A549 (cell line): ENCODE results near the gene OR2L3. TPM values are rescaled to one million over a fixed set of nuclear protein-coding genes. Genes with fewer than 3 reads are reported as not detected.

Experiments
- ATAC-seq, 2 experiments: fragments of 200-7000 bp in 1 of 2; fragments of >200 bp in 1 of 2; cut with Nextera tagmentation in 1 of 2; cut with Tn5 transposase in 1 of 2; 3 replicates each; pipeline versions ENCODE4 v1.8.0 to v1.9.1; 2018 to 2020; ENCODE audit warnings: mild to moderate bottlenecking in 1 of 2, moderate library complexity in 1 of 2
- CTCF ChIA-PET: fragments of 300-600 bp; sonication (Branson Sonifier 250); formaldehyde crosslinking; extraction: SDS; loops from one replicate; lab custom pipeline; 2021; ENCODE audit warnings: antibody characterized with exemption, inconsistent platforms; lab: Yijun Ruan, JAX
- POLR2A ChIA-PET: fragments of 350-600 bp; formaldehyde crosslinking; extraction: SDS; loops from one replicate; lab custom pipeline; 2021; ENCODE audit warnings: antibody characterized with exemption, inconsistent platforms; lab: Yijun Ruan, JAX
- DNase-seq, 2 experiments: peaks; one replicate each; pipeline versions ENCODE4 v3.0.0 to v3.0.0-alpha.2; 2011 to 2016; ENCODE audit warnings: low read depth in 1 of 2, low spot score in 1 of 2
- FAIRE-seq: peaks from 2 replicates; lab custom pipeline; 2011; peaks lifted over from hg19 to GRCh38; lab: Jason Lieb, UNC
- H3K27ac ChIP-seq, 2 experiments: fragments of >200 bp; sonication (Bioruptor Twin); formaldehyde crosslinking; 3 replicates each; pipeline ENCODE4 v1.5.1; 2016 to 2017
- H3K4me1 ChIP-seq: fragments of >200 bp; sonication (Bioruptor Twin); formaldehyde crosslinking; 3 replicates; pipeline ENCODE4 v1.6.1; 2016
- H3K4me2 ChIP-seq: fragments of >200 bp; sonication (Bioruptor Twin); formaldehyde crosslinking; 3 replicates; pipeline ENCODE4 v1.6.1; 2016
- H3K4me3 ChIP-seq: fragments of >200 bp; sonication (Bioruptor Twin); formaldehyde crosslinking; 3 replicates; pipeline ENCODE4 v1.5.1; 2016
- H3K9me3 ChIP-seq: fragments of >200 bp; sonication (Bioruptor Twin); formaldehyde crosslinking; 3 replicates; pipeline ENCODE4 v1.6.1; 2016
- CBX8 ChIP-seq: fragments of 200-600 bp; sonication (generic); IDR thresholded peaks from 2 replicates; pipeline ENCODE4 v1.6.1; 2016
- CEBPB ChIP-seq, 2 experiments: fragments of >200 bp in 1 of 2; sonication (Bioruptor Twin) in 1 of 2; formaldehyde crosslinking in 1 of 2; IDR thresholded peaks; 2 replicates each; pipeline ENCODE4 v1.6.1; 2012 to 2016
- CHD2 ChIP-seq: fragments of 150-350 bp; IDR thresholded peaks from 2 replicates; pipeline ENCODE4 v1.6.1; 2014; ENCODE audit warnings: low read length; ENCODE audit not compliant: partially characterized antibody
- EHF ChIP-seq: fragments of 250-450 bp; sonication (Bioruptor Pico); IDR thresholded peaks from 2 replicates; pipeline ENCODE4 v1.5.0; 2020; ENCODE audit warnings: mild to moderate bottlenecking
- FOXS1 ChIP-seq: fragments of 250-450 bp; sonication (Bioruptor Pico); IDR thresholded peaks from 2 replicates; pipeline ENCODE4 v1.5.0; 2020; ENCODE audit warnings: mild to moderate bottlenecking, moderate library complexity
- HDAC2 ChIP-seq: fragments of 200-600 bp; sonication (generic); IDR thresholded peaks from 2 replicates; pipeline ENCODE4 v1.6.1; 2016
- HEYL ChIP-seq: fragments of 250-450 bp; sonication (Bioruptor Pico); IDR thresholded peaks from 2 replicates; pipeline ENCODE4 v1.8.0; 2021; ENCODE audit warnings: mild to moderate bottlenecking, moderate library complexity
- HOXB13 ChIP-seq: fragments of 250-450 bp; sonication (Bioruptor Pico); IDR thresholded peaks from 2 replicates; pipeline ENCODE4 v1.5.0; 2020; ENCODE audit warnings: low read depth, mild to moderate bottlenecking, moderate library complexity
- KDM5A ChIP-seq: fragments of 200-600 bp; sonication (generic); IDR thresholded peaks from 2 replicates; pipeline ENCODE4 v1.6.1; 2016; ENCODE audit warnings: antibody characterized with exemption, mild to moderate bottlenecking
- NPAS2 ChIP-seq: fragments of 250-450 bp; sonication (Bioruptor Pico); IDR thresholded peaks from 2 replicates; pipeline ENCODE4 v1.8.0; 2022; ENCODE audit warnings: mild to moderate bottlenecking, moderate library complexity, borderline replicate concordance
- NR3C1 ChIP-seq: fragments of >200 bp; sonication (Bioruptor Twin); formaldehyde crosslinking; IDR thresholded peaks from 3 replicates; pipeline ENCODE4 v1.6.1; 2017
- RAD21 ChIP-seq, 2 experiments: fragments of >200 bp in 1 of 2; sonication (Bioruptor Twin) in 1 of 2; formaldehyde crosslinking in 1 of 2; IDR thresholded peaks in 1 of 2; conservative IDR thresholded peaks in 1 of 2; 2 replicates in 1 of 2; 3 replicates in 1 of 2; pipeline ENCODE4 v1.6.1; 2012 to 2018; ENCODE audit warnings: inconsistent platforms in 1 of 2
- RNF2 ChIP-seq: fragments of 200-600 bp; sonication (generic); IDR thresholded peaks from 2 replicates; pipeline ENCODE4 v1.6.1; 2016; ENCODE audit warnings: low read depth, mild to moderate bottlenecking, antibody characterized with exemption, moderate library complexity, borderline replicate concordance
- SMC3 ChIP-seq: fragments of >200 bp; sonication (Bioruptor Twin); formaldehyde crosslinking; IDR thresholded peaks from 3 replicates; pipeline ENCODE4 v1.6.1; 2018; ENCODE audit warnings: inconsistent platforms
- ZFP36 ChIP-seq: fragments of 450-650 bp; IDR thresholded peaks from 2 replicates; pipeline ENCODE4 v1.6.1; 2014; ENCODE audit warnings: borderline replicate concordance; ENCODE audit not compliant: partially characterized antibody
- ZNF302 ChIP-seq: fragments of 250-450 bp; sonication (Bioruptor Pico); IDR thresholded peaks from 2 replicates; pipeline ENCODE4 v1.9.0; 2021; ENCODE audit warnings: inconsistent platforms, mild to moderate bottlenecking, moderate library complexity
- WGBS: methylation state at CpG from one replicate; pipeline ENCODE4 v1.1.6; 2017; ENCODE audit errors: missing lambda C conversion rate; 5-methylcytosine and 5-hydroxymethylcytosine counted together
- polyA plus RNA-seq, 4 experiments: library from polyadenylated mRNA; depleted of rRNA in 3 of 4; stranded (reverse); fragments of >200 nt; fragmentation: RNase III in 1 of 4; extraction: RNeasy Plus Mini Kit Qiagen cat#74134 plus additional on column Dnase treatment in 1 of 4; gene quantifications; 2 replicates in 3 of 4; 3 replicates in 1 of 4; pipeline ENCODE4 v1.2.3, GENCODE V29; 2011 to 2017
- TF ChIP-seq, protein P1 (sequence below): fragments of 450-650 bp; IDR thresholded peaks from 2 replicates; pipeline ENCODE4 v1.6.1; 2014; ENCODE audit warnings: antibody characterized with exemption
- TF ChIP-seq, protein P2 (sequence below): fragments of >200 bp; sonication (Bioruptor Twin); formaldehyde crosslinking; IDR thresholded peaks from 3 replicates; pipeline ENCODE4 v1.6.1; 2016
- TF ChIP-seq, protein P3 (sequence below): fragments of >200 bp; sonication (Bioruptor Twin); formaldehyde crosslinking; IDR thresholded peaks from 3 replicates; pipeline ENCODE4 v1.5.1; 2016
- TF ChIP-seq, protein P4 (sequence below): IDR thresholded peaks from 2 replicates; pipeline ENCODE4 v1.6.1; 2012
- TF ChIP-seq, protein P5 (sequence below): IDR thresholded peaks from 2 replicates; pipeline ENCODE4 v1.6.1; 2012; ENCODE audit warnings: low read depth, borderline replicate concordance

The OR2L3 gene
- polyA plus RNA-seq, 2 of the 4 experiments (the other 2 are of a cell fraction) = not detected

DNA sequence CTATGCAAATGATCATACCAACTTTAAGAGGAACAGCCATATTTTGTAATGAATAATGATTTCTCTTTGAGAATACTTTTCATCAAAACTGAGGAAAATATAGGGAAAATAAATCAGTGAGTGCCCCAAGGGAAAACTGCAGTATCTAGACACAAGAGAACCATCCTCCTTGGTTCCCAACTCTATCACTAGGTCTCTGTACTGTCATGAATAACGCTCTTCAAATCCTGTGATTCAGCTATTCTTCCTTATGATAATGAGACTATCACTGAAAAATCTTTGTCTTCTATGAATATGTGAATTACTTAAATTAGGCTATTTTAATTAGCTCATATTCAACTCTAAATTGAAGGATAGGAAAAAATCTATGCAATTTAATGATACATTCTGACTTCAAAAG is 30.8 kb upstream of the OR2L3 start:
- no peak overlapping the region for H3K27ac ChIP-seq
- H3K4me2 ChIP-seq = no peak overlapping the region
- no peak for DNase-seq
- CTCF ChIA-PET = no interaction called here
- no peak for ATAC-seq
- H3K4me3 ChIP-seq = no peak overlapping the region
- WGBS = 0% methylated on average over 1 of the region's 1 CpG
- TF ChIP-seq KDM5A = no peak
- TF ChIP-seq, protein P1, sequence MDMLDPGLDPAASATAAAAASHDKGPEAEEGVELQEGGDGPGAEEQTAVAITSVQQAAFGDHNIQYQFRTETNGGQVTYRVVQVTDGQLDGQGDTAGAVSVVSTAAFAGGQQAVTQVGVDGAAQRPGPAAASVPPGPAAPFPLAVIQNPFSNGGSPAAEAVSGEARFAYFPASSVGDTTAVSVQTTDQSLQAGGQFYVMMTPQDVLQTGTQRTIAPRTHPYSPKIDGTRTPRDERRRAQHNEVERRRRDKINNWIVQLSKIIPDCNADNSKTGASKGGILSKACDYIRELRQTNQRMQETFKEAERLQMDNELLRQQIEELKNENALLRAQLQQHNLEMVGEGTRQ = no peak
- no peak for TF ChIP-seq NPAS2
- TF ChIP-seq, protein P2, sequence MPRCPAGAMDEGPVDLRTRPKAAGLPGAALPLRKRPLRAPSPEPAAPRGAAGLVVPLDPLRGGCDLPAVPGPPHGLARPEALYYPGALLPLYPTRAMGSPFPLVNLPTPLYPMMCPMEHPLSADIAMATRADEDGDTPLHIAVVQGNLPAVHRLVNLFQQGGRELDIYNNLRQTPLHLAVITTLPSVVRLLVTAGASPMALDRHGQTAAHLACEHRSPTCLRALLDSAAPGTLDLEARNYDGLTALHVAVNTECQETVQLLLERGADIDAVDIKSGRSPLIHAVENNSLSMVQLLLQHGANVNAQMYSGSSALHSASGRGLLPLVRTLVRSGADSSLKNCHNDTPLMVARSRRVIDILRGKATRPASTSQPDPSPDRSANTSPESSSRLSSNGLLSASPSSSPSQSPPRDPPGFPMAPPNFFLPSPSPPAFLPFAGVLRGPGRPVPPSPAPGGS = no peak
- TF ChIP-seq RAD21 (conservative IDR thresholded peaks at IDR 0.05 in 1 of 2, IDR thresholded peaks at IDR 0.05 in 1 of 2) = no peak
- TF ChIP-seq, protein P3, sequence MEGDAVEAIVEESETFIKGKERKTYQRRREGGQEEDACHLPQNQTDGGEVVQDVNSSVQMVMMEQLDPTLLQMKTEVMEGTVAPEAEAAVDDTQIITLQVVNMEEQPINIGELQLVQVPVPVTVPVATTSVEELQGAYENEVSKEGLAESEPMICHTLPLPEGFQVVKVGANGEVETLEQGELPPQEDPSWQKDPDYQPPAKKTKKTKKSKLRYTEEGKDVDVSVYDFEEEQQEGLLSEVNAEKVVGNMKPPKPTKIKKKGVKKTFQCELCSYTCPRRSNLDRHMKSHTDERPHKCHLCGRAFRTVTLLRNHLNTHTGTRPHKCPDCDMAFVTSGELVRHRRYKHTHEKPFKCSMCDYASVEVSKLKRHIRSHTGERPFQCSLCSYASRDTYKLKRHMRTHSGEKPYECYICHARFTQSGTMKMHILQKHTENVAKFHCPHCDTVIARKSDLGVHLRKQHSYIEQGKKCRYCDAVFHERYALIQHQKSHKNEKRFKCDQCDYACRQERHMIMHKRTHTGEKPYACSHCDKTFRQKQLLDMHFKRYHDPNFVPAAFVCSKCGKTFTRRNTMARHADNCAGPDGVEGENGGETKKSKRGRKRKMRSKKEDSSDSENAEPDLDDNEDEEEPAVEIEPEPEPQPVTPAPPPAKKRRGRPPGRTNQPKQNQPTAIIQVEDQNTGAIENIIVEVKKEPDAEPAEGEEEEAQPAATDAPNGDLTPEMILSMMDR = no peak
- no peaks in the 10 kb centered on the region for H3K4me1 ChIP-seq
- POLR2A ChIA-PET = no interaction called here
- no peaks in the 10 kb centered on the region; the same call in 2 of the 3 replicates for H3K9me3 ChIP-seq
- FAIRE-seq = no peak

DNA sequence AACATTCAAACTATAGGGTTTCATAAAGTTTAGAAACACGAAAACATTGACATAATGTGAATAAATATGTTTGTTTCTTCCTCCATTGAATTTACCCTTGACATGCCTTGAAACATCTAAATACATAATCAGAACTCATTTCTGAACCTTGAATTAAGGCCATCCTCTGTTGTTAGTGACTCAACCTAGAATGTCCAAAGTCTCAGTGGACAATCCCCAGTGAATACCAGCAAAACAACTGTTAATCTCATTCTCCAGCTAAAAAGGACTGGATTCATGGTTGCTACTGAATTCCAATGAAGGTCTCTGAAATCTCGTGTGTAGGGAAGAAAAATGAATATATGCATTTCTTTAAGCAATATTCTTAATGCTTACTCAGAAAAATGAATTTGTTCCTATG is 16.9 kb upstream of the OR2L3 start, which contains the start of gene OR2L2:
OR2L2 (plus strand) TSS at position 301 of the 400 bp plus-strand sequence. CDS start 8,198 bp downstream, outside the sequence.
- ATAC-seq = no peak
- CTCF ChIA-PET = no interaction called here
- POLR2A ChIA-PET = no interaction called here
- H3K9me3 ChIP-seq = peaks cover 10% of the 10 kb centered on the region; the same call in 1 of the 3 replicates
- H3K4me3 ChIP-seq = no peak within 1 kb of the TSS
- 2% methylated on average over 2 of the region's 2 CpGs for WGBS
- DNase-seq = no peak
- H3K27ac ChIP-seq = no peak within 1 kb of the TSS
- no peaks in the 10 kb centered on the region for H3K4me1 ChIP-seq
- H3K4me2 ChIP-seq = no peak within 1 kb of the TSS
- FAIRE-seq = no peak
- TF ChIP-seq, protein P4, sequence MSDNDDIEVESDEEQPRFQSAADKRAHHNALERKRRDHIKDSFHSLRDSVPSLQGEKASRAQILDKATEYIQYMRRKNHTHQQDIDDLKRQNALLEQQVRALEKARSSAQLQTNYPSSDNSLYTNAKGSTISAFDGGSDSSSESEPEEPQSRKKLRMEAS = no peak
- TF ChIP-seq RNF2 = no peak
- TF ChIP-seq, protein P3 = no peak
- TF ChIP-seq HOXB13 (CRISPR knock-in tag) = no peak
- no peak for TF ChIP-seq ZNF302 (CRISPR knock-in tag)
- TF ChIP-seq CEBPB (IDR thresholded peaks at IDR 0.05) = no peak
- no peak for TF ChIP-seq EHF (CRISPR knock-in tag)
- TF ChIP-seq FOXS1 = no peak
- TF ChIP-seq HDAC2 = no peak
- no peak for TF ChIP-seq CBX8
- no peak for TF ChIP-seq ZFP36
- TF ChIP-seq NR3C1 = no peak
- TF ChIP-seq SMC3 = no peak
- TF ChIP-seq HEYL (CRISPR knock-in tag) = no peak
- TF ChIP-seq NPAS2 = no peak
- no peak for TF ChIP-seq CHD2
- TF ChIP-seq, protein P5, sequence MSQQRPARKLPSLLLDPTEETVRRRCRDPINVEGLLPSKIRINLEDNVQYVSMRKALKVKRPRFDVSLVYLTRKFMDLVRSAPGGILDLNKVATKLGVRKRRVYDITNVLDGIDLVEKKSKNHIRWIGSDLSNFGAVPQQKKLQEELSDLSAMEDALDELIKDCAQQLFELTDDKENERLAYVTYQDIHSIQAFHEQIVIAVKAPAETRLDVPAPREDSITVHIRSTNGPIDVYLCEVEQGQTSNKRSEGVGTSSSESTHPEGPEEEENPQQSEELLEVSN = no peak
